Naive thymus-derived CD4-positive, alpha-beta T cell (primary cell): ENCODE measurements around the gene IGF2BP2. TPM values are rescaled to one million over a fixed set of nuclear protein-coding genes. Genes with fewer than 3 reads are reported as not detected.

Experiments
- ATAC-seq: fragments of 150-1000 bp; cut with Tn5 transposase; 2 replicates; pipeline ENCODE4 v1.10.0; 2021; ENCODE audit warnings: mild to moderate bottlenecking, moderate library complexity
- CTCF ChIA-PET: fragments of 350-600 bp; sonication (Branson Sonifier 250); formaldehyde crosslinking; loops from one replicate; lab custom pipeline; 2021; ENCODE audit warnings: antibody characterized with exemption; lab: Charles Lee
- POLR2A ChIA-PET: fragments of 350-600 bp; sonication (Branson Sonifier 250); formaldehyde crosslinking; loops from one replicate; lab custom pipeline; 2021; ENCODE audit warnings: antibody characterized with exemption, inconsistent platforms; lab: Charles Lee
- DNase-seq, 9 donors: peaks; one replicate each; pipeline versions ENCODE4 v3.0.0 to v3.0.0-alpha.2; 2020 to 2022; ENCODE audit warnings: mixed read lengths in 1 of 9
- H3K27ac ChIP-seq: one replicate; pipeline ENCODE4 v1.7.0; 2013; ENCODE audit warnings: mild to moderate bottlenecking, low read depth, low read length, moderate library complexity
- H3K27me3 ChIP-seq, 2 donors: one replicate each; pipeline ENCODE4 v1.7.0; 2013; ENCODE audit warnings: low read length in 2 of 2, mild to moderate bottlenecking in 2 of 2, moderate library complexity in 2 of 2; ENCODE audit not compliant: control insufficient read depth in 2 of 2, insufficient read depth in 2 of 2
- H3K36me3 ChIP-seq, 3 experiments: 1 replicate in 2 of 3; 2 replicates in 1 of 3; pipeline ENCODE4 v1.7.0; 2013; ENCODE audit warnings: low read length in 3 of 3, mild to moderate bottlenecking in 3 of 3, moderate library complexity in 1 of 3; ENCODE audit not compliant: insufficient read depth in 3 of 3, control insufficient read depth in 2 of 3
- H3K4me1 ChIP-seq, 2 donors: one replicate each; pipeline ENCODE4 v1.7.0; 2013; ENCODE audit warnings: low read length in 2 of 2, mild to moderate bottlenecking in 2 of 2, moderate library complexity in 1 of 2; ENCODE audit not compliant: control insufficient read depth in 2 of 2, insufficient read depth in 2 of 2
- H3K4me3 ChIP-seq: 2 replicates; pipeline ENCODE4 v1.7.0; 2013; ENCODE audit warnings: mild to moderate bottlenecking, low read length
- H3K9me3 ChIP-seq, 3 experiments: 1 replicate in 2 of 3; 2 replicates in 1 of 3; pipeline ENCODE4 v1.7.0; 2013; ENCODE audit warnings: low read length in 3 of 3; ENCODE audit not compliant: control insufficient read depth in 2 of 3
- H3K27ac Mint-ChIP-seq, 9 donors: one replicate each; pipeline ENCODE4 v1.8.0; 2020 to 2022; ENCODE audit warnings: mixed read lengths in 9 of 9, mild to moderate bottlenecking in 8 of 9, moderate library complexity in 5 of 9, inconsistent platforms in 2 of 9
- H3K27me3 Mint-ChIP-seq, 5 donors: one replicate each; pipeline ENCODE4 v1.8.0; 2021 to 2022; ENCODE audit warnings: mixed read lengths in 5 of 5, mild to moderate bottlenecking in 1 of 5
- H3K36me3 Mint-ChIP-seq, 5 donors: one replicate each; pipeline ENCODE4 v1.8.0; 2020 to 2022; ENCODE audit warnings: mixed read lengths in 5 of 5, mild to moderate bottlenecking in 3 of 5, inconsistent platforms in 1 of 5
- H3K4me1 Mint-ChIP-seq, 7 donors: one replicate each; pipeline ENCODE4 v1.8.0; 2020 to 2022; ENCODE audit warnings: mixed read lengths in 7 of 7, mild to moderate bottlenecking in 3 of 7, inconsistent platforms in 1 of 7
- H3K4me3 Mint-ChIP-seq, 10 donors: one replicate each; pipeline ENCODE4 v1.8.0; 2020 to 2022; ENCODE audit warnings: mild to moderate bottlenecking in 10 of 10, mixed read lengths in 10 of 10, moderate library complexity in 6 of 10, inconsistent platforms in 2 of 10
- H3K9me3 Mint-ChIP-seq, 11 donors: one replicate each; pipeline ENCODE4 v1.8.0; 2020 to 2022; ENCODE audit warnings: mixed read lengths in 11 of 11, mild to moderate bottlenecking in 4 of 11, inconsistent platforms in 1 of 11, moderate library complexity in 1 of 11
- intact Hi-C, 2 donors: fragments of 100-400 bp; cut with micrococcal nuclease; formaldehyde crosslinking; loops; one replicate each; pipeline ENCODE4 v1.15.1; 2023
- polyA plus RNA-seq, 2 donors: library from polyadenylated mRNA; unstranded; fragments of 300-500 nt; fragmentation: Illumina TruSeq; gene quantifications; one replicate each; pipeline ENCODE4 v1.2.3, GENCODE V29; 2021
- total RNA-seq, 6 experiments: library from RNA in 5 of 6; stranded (reverse) in 5 of 6; gene quantifications; 1 replicate in 5 of 6; 2 replicates in 1 of 6; pipeline ENCODE4 v1.2.3 and lab custom pipeline; 2021 to 2026

The IGF2BP2 gene
- total and polyA plus RNA-seq, 7 experiments from 2014 or later: 0.14 to 5.0 (median 0.87) TPM; not detected in 3

GRCh38 chr3:185764163-185764979, 60.5 kb downstream of the IGF2BP2 start:
- Histone ChIP-seq H3K36me3 (no peaks in the 10 kb centered on the region), H3K4me1 (no peaks in the 10 kb centered on the region), H3K27me3 (no peaks in the 10 kb centered on the region), H3K27ac (no peak overlapping the region), H3K4me3 (no peak overlapping the region), H3K9me3 (no peaks in the 10 kb centered on the region)
- Mint-ChIP-seq H3K4me3 (no peak overlapping the region), H3K27ac (peak overlapping the region in 1 of 9 donors; percentile 9), H3K27me3 (peaks cover 29 to 58% (median 43%) of the 10 kb centered on the region in 5 donors), H3K9me3 (no peaks in the 10 kb centered on the region), H3K4me1 (peaks cover 0 to 8% (median 4%) of the 10 kb centered on the region in 7 donors), H3K36me3 (no peaks in the 10 kb centered on the region)
- intact Hi-C loops: no loop called here
- CTCF ChIA-PET: no interaction called here
- DNase-seq (no peak), ATAC-seq (peak; percentile 50)
- POLR2A ChIA-PET: no interaction called here

DNA sequence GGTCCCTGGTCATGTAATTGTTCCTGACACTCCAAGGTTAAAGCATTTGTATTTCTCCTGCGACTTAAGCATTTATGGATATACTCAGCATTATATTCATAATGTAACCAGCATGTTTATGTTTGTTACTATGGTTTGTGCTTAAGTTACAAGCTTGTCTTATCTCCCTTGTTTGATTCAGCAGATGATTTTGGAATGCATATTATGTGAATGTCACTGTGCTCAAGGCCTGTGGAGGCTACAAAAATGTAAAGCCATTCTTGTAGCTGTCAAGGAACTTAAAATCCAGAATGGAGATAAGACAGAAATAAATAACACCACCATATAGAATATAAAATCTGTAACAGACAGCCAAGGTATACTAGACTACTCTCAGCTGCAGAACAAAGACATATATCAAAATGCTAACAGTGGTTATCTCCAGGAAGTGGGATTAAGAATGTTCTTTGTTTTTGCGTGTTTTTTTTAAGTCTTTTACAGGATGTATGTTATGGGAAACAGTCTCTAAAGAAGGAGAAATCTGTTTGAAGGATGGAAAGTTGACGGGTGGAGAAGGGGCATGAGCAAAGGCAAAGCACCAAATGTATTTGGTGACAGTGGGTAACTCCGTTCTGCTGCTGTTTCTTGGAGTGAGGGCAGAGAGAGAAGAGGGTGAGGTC, 61.4 kb downstream of the IGF2BP2 start:
- H3K4me3 ChIP-seq: no peak overlapping the region
- H3K4me1 ChIP-seq: no peaks in the 10 kb centered on the region
- Mint-ChIP-seq H3K4me1 (peaks cover 0 to 8% (median 4%) of the 10 kb centered on the region in 7 donors), H3K9me3 (no peaks in the 10 kb centered on the region), H3K27me3 (peaks cover 35 to 60% (median 47%) of the 10 kb centered on the region in 5 donors), H3K27ac (no peak overlapping the region), H3K4me3 (no peak overlapping the region), H3K36me3 (no peaks in the 10 kb centered on the region)
- intact Hi-C loops: no loop called here
- no peak overlapping the region for H3K27ac ChIP-seq
- CTCF ChIA-PET: no interaction called here
- H3K27me3 ChIP-seq: no peaks in the 10 kb centered on the region
- POLR2A ChIA-PET: no interaction called here
- no peaks in the 10 kb centered on the region for H3K36me3 ChIP-seq
- H3K9me3 ChIP-seq: no peaks in the 10 kb centered on the region
- DNase-seq: no peak
- no peak for ATAC-seq

GRCh38 chr3:185760550-185760949, 64.3 kb downstream of the IGF2BP2 start:
- CTCF ChIA-PET: no interaction called here
- intact Hi-C loops: no loop called here
- no peak overlapping the region for H3K27ac Mint-ChIP-seq

DNA sequence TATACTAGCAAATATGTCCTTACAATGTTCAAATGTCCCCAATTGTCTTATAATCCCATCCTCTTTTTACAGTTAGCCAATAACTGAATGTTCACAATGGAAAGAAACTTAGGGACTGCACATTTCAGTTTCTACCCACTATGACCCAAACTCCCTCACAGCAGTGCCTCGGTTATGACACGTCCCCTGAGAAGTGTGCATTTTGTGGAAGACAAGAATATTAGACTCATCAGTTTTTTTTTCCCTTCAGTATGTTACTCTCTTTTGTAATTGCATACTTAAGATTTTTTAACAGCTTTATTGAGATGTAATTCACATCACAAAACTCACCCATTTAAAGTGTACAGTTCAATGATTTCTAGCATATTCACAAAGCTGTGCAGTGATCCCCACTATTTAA, 64.8 kb downstream of the IGF2BP2 start:
- intact Hi-C loops: no loop called here
- no peak overlapping the region for H3K4me3 ChIP-seq
- Mint-ChIP-seq H3K36me3 (peaks cover 0 to 5% (median 0%) of the 10 kb centered on the region in 5 donors), H3K4me3 (no peak overlapping the region), H3K9me3 (peaks cover 0 to 10% (median 6%) of the 10 kb centered on the region in 11 donors), H3K27ac (no peak overlapping the region), H3K4me1 (peaks cover 0 to 8% (median 4%) of the 10 kb centered on the region in 7 donors), H3K27me3 (peaks cover 44 to 65% (median 50%) of the 10 kb centered on the region in 5 donors)
- H3K9me3 ChIP-seq: peaks cover 0 to 2% (median 0%) of the 10 kb centered on the region in 3 experiments
- no peaks in the 10 kb centered on the region for H3K36me3 ChIP-seq
- ATAC-seq: no peak
- no peaks in the 10 kb centered on the region for H3K27me3 ChIP-seq
- H3K27ac ChIP-seq: no peak overlapping the region
- CTCF ChIA-PET: no interaction called here
- no peaks in the 10 kb centered on the region for H3K4me1 ChIP-seq
- POLR2A ChIA-PET: interaction anchor here (0.7 kb wide), 1 partner anchor 8 kb away, joined by 3 read pairs; no protein-coding TSS in a partner anchor
- no peak for DNase-seq

More at GRCh38 chr3:185760550-185760949, 64.3 kb downstream of the IGF2BP2 start:
- Mint-ChIP-seq H3K4me1 (peaks cover 0 to 8% (median 4%) of the 10 kb centered on the region in 7 donors), H3K36me3 (peaks cover 0 to 5% (median 0%) of the 10 kb centered on the region in 5 donors), H3K27me3 (peaks cover 46 to 70% (median 55%) of the 10 kb centered on the region in 5 donors), H3K4me3 (no peak overlapping the region), H3K9me3 (peaks cover 0 to 8% (median 6%) of the 10 kb centered on the region in 11 donors)
- no peaks in the 10 kb centered on the region for H3K36me3 ChIP-seq
- no peak for DNase-seq
- POLR2A ChIA-PET: interaction anchor here (0.7 kb wide), 1 partner anchor 8 kb away, joined by 3 read pairs; no protein-coding TSS in a partner anchor
- no peak for ATAC-seq
- no peaks in the 10 kb centered on the region for H3K27me3 ChIP-seq
- no peaks in the 10 kb centered on the region for H3K9me3 ChIP-seq
- H3K4me3 ChIP-seq: no peak overlapping the region
- no peak overlapping the region for H3K27ac ChIP-seq
- no peaks in the 10 kb centered on the region for H3K4me1 ChIP-seq

- ChIA-PET CTCF (no interaction called here), POLR2A (no interaction called here)
- Histone ChIP-seq H3K4me3 (no peak overlapping the region), H3K27me3 (no peaks in the 10 kb centered on the region), H3K27ac (no peak overlapping the region), H3K36me3 (no peaks in the 10 kb centered on the region), H3K4me1 (no peaks in the 10 kb centered on the region), H3K9me3 (peaks cover 0 to 7% (median 0%) of the 10 kb centered on the region in 3 experiments)
- peaks cover 0 to 16% (median 8%) of the 10 kb centered on the region in 11 donors for H3K9me3 Mint-ChIP-seq
- peaks cover 44 to 60% (median 45%) of the 10 kb centered on the region in 5 donors for H3K27me3 Mint-ChIP-seq
- DNase-seq (no peak), ATAC-seq (no peak)
- peaks cover 0 to 8% (median 4%) of the 10 kb centered on the region in 7 donors for H3K4me1 Mint-ChIP-seq
- H3K27ac Mint-ChIP-seq: no peak overlapping the region
- intact Hi-C loops: no loop called here
- H3K4me3 Mint-ChIP-seq: no peak overlapping the region
- peaks cover 0 to 5% (median 0%) of the 10 kb centered on the region in 5 donors for H3K36me3 Mint-ChIP-seq
These were observed 65.3 kb downstream of the IGF2BP2 start for GRCh38 chr3:185759512-185759911.

DNA sequence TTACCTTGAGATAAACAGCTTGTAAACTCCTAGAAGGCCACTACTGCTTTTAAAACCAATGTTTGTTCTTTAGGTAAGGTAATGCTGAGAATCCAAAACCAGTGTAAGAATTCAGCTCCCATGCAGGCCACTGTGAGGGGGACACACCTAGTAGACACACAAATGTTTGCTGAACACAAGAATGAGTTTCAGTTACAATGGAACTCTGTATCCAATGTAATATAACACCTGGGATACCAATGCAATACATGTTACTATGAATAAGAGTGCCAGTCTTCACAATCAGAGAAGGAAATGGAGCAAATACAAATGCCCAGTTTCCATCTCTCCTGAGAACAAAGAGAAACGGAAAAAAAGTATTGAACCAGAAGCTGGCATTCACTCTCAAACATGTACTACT, 65.9 kb downstream of the IGF2BP2 start:
- Histone ChIP-seq H3K4me1 (no peaks in the 10 kb centered on the region), H3K27ac (no peak overlapping the region), H3K27me3 (no peaks in the 10 kb centered on the region), H3K9me3 (peaks cover 0 to 7% (median 0%) of the 10 kb centered on the region in 3 experiments), H3K4me3 (no peak overlapping the region), H3K36me3 (no peaks in the 10 kb centered on the region)
- Mint-ChIP-seq H3K27me3 (peaks cover 40 to 55% (median 44%) of the 10 kb centered on the region in 5 donors), H3K36me3 (peaks cover 0 to 6% (median 0%) of the 10 kb centered on the region in 5 donors), H3K4me3 (no peak overlapping the region), H3K27ac (no peak overlapping the region), H3K9me3 (peaks cover 0 to 20% (median 12%) of the 10 kb centered on the region in 11 donors), H3K4me1 (peaks cover 0 to 8% (median 4%) of the 10 kb centered on the region in 7 donors)
- DNase-seq (no peak), ATAC-seq (no peak)
- ChIA-PET CTCF (no interaction called here), POLR2A (no interaction called here)
- intact Hi-C loops: no loop called here
